ENCODE measurements around the gene TBC1D8.

The TBC1D8 gene

GRCh38 chr2:101135412-101136296, 15.5 kb downstream of the TBC1D8 start:
- no peak for FAIRE-seq

- no peak for FAIRE-seq
These were observed 17.6 kb downstream of the TBC1D8 start for GRCh38 chr2:101133492-101134100.

GRCh38 chr2:101132202-101132601, 19.0 kb downstream of the TBC1D8 start:
- no peak for FAIRE-seq

GRCh38 chr2:101130081-101130480, 21.1 kb downstream of the TBC1D8 start:
- no peak for FAIRE-seq

GRCh38 chr2:101127319-101128056, 23.7 kb downstream of the TBC1D8 start:
- FAIRE-seq, result no peak

- no peak for FAIRE-seq
These were observed 25.4 kb downstream of the TBC1D8 start for GRCh38 chr2:101125808-101126207.

GRCh38 chr2:101125374-101125773, 25.8 kb downstream of the TBC1D8 start:
- no peak for FAIRE-seq

- FAIRE-seq, result no peak
These were observed 26.4 kb downstream of the TBC1D8 start for GRCh38 chr2:101124643-101125366.

GRCh38 chr2:101123795-101124471, 27.2 kb downstream of the TBC1D8 start:
- no peak for FAIRE-seq

- FAIRE-seq, result no peak
These were observed 30.0 kb downstream of the TBC1D8 start for GRCh38 chr2:101121174-101121573.

GRCh38 chr2:101120124-101120996, 30.8 kb downstream of the TBC1D8 start:
- FAIRE-seq, result no peak

- no peak for FAIRE-seq
These were observed 31.8 kb downstream of the TBC1D8 start for GRCh38 chr2:101119431-101119830.

GRCh38 chr2:101116841-101117552, 34.2 kb downstream of the TBC1D8 start:
- no peak for FAIRE-seq

- no peak for FAIRE-seq
These were observed 34.8 kb downstream of the TBC1D8 start for GRCh38 chr2:101116348-101116747.

GRCh38 chr2:101115664-101116063, 35.5 kb downstream of the TBC1D8 start:
- no peak for FAIRE-seq

GRCh38 chr2:101114815-101115214, 36.4 kb downstream of the TBC1D8 start:
- no peak for FAIRE-seq

GRCh38 chr2:101114268-101114783, 36.9 kb downstream of the TBC1D8 start:
- no peak for FAIRE-seq

GRCh38 chr2:101113441-101114267, 37.5 kb downstream of the TBC1D8 start:
- no peak for FAIRE-seq

GRCh38 chr2:101112772-101113157, 38.4 kb downstream of the TBC1D8 start:
- no peak for FAIRE-seq

Measured in A204.1 (cell line).